ENCODE measurements around the gene RRM2. TPM values are rescaled to one million over a fixed set of nuclear protein-coding genes. Genes with fewer than 3 reads are reported as not detected.

The RRM2 gene
- 1.0 and 1.8 TPM in 2 replicates for total RNA-seq

- FAIRE-seq (no peak), DNase-seq (ENCODE audit: low read depth) (peak; percentile 79)
- no peaks in the 10 kb centered on the region for H3K36me3 ChIP-seq (ENCODE audit: control insufficient read depth, insufficient read depth, low read length)
- TF ChIP-seq CTCF (IDR thresholded peaks at IDR 0.05; ENCODE audit: insufficient read depth, low read length, severe bottlenecking), result no peak
- peak within 1 kb of the TSS; percentile 64 for H3K4me3 ChIP-seq (ENCODE audit: low read depth, low read length)
- no peaks in the 10 kb centered on the region for H3K27me3 ChIP-seq (ENCODE audit: control insufficient read depth, insufficient read depth, low read length)
Measured at GRCh38 chr2:10122500-10123280, at the start of gene RRM2. RRM2 (plus strand) TSS chr2:10122739; CDS start chr2:10122799, 60 bp downstream.

- no peak for FAIRE-seq
- no peak overlapping the region for H3K4me3 ChIP-seq (ENCODE audit: low read depth, low read length)
Measured at GRCh38 chr2:10073706-10074105, 48.8 kb upstream of the RRM2 start.

GRCh38 chr2:10075101-10075500 lies 47.4 kb upstream of the RRM2 start:
- DNase-seq (ENCODE audit: low read depth), result no peak
- Histone ChIP-seq H3K27me3 (ENCODE audit: control insufficient read depth, insufficient read depth, low read length) (peaks cover 11% of the 10 kb centered on the region), H3K36me3 (ENCODE audit: control insufficient read depth, insufficient read depth, low read length) (no peaks in the 10 kb centered on the region), H3K4me3 (ENCODE audit: low read depth, low read length) (no peak overlapping the region)
- FAIRE-seq, result no peak
- TF ChIP-seq CTCF (IDR thresholded peaks at IDR 0.05; ENCODE audit: insufficient read depth, low read length, severe bottlenecking), result no peak

More at GRCh38 chr2:10073706-10074105, 48.8 kb upstream of the RRM2 start:
- DNase-seq (ENCODE audit: low read depth), result no peak
- TF ChIP-seq CTCF (IDR thresholded peaks at IDR 0.05; ENCODE audit: insufficient read depth, low read length, severe bottlenecking), result no peak
- peaks cover 9% of the 10 kb centered on the region for H3K27me3 ChIP-seq (ENCODE audit: control insufficient read depth, insufficient read depth, low read length)
- H3K36me3 ChIP-seq (ENCODE audit: control insufficient read depth, insufficient read depth, low read length), result no peaks in the 10 kb centered on the region

GRCh38 chr2:10075571-10076209 lies 46.8 kb upstream of the RRM2 start:
- TF ChIP-seq CTCF (IDR thresholded peaks at IDR 0.05; ENCODE audit: insufficient read depth, low read length, severe bottlenecking), result no peak
- FAIRE-seq (no peak), DNase-seq (ENCODE audit: low read depth) (no peak)
- Histone ChIP-seq H3K27me3 (ENCODE audit: control insufficient read depth, insufficient read depth, low read length) (peaks cover 11% of the 10 kb centered on the region), H3K36me3 (ENCODE audit: control insufficient read depth, insufficient read depth, low read length) (no peaks in the 10 kb centered on the region), H3K4me3 (ENCODE audit: low read depth, low read length) (no peak overlapping the region)

GRCh38 chr2:10076511-10076910 lies 46.0 kb upstream of the RRM2 start:
- H3K4me3 ChIP-seq (ENCODE audit: low read depth, low read length), result no peak overlapping the region
- FAIRE-seq, result no peak
- no peak for TF ChIP-seq CTCF (IDR thresholded peaks at IDR 0.05; ENCODE audit: insufficient read depth, low read length, severe bottlenecking)
- no peaks in the 10 kb centered on the region for H3K36me3 ChIP-seq (ENCODE audit: control insufficient read depth, insufficient read depth, low read length)
- peaks cover 15% of the 10 kb centered on the region for H3K27me3 ChIP-seq (ENCODE audit: control insufficient read depth, insufficient read depth, low read length)
- no peak for DNase-seq (ENCODE audit: low read depth)
